H9 (cell line): ENCODE results near the gene CYP27A1. TPM values are rescaled to one million over a fixed set of nuclear protein-coding genes. Genes with fewer than 3 reads are reported as not detected.
"Not testable (repeated sequence)": the region's sequence is repeated elsewhere in the genome, so short reads cannot be mapped to it uniquely, and the experiment has no call there.

ENCODE experiments used
- DNase-seq: peaks from one replicate; pipeline ENCODE4 v3.0.0-alpha.2; 2017
- H2AFZ ChIP-seq: one replicate; pipeline ENCODE4 v1.6.1; 2013; ENCODE audit warnings: mild to moderate bottlenecking, low read length, control low read depth, moderate library complexity
- H2AK5ac ChIP-seq: 2 replicates; pipeline ENCODE4 v1.6.1; 2013; ENCODE audit warnings: low read length, control low read depth, mixed read lengths; ENCODE audit not compliant: insufficient read length
- H2BK120ac ChIP-seq: one replicate; pipeline ENCODE4 v1.6.1; 2013; ENCODE audit warnings: low read depth, mild to moderate bottlenecking, low read length, control low read depth, inconsistent platforms; ENCODE audit not compliant: poor library complexity, severe bottlenecking
- H2BK12ac ChIP-seq: 2 replicates; pipeline ENCODE4 v1.6.1; 2013; ENCODE audit warnings: low read length, control low read depth, mixed read lengths, low read depth; ENCODE audit not compliant: insufficient read length
- H2BK15ac ChIP-seq: 2 replicates; pipeline ENCODE4 v1.6.1; 2013; ENCODE audit warnings: low read depth, low read length, control low read depth
- H2BK20ac ChIP-seq: one replicate; pipeline ENCODE4 v1.6.1; 2013; ENCODE audit warnings: low read depth, mild to moderate bottlenecking, low read length, control low read depth, inconsistent platforms; ENCODE audit not compliant: poor library complexity, severe bottlenecking
- H2BK5ac ChIP-seq: 2 replicates; pipeline ENCODE4 v1.6.1; 2013; ENCODE audit warnings: low read length, control low read depth, mixed read lengths; ENCODE audit not compliant: insufficient read length
- H3K14ac ChIP-seq: 2 replicates; pipeline ENCODE4 v1.6.1; 2013; ENCODE audit warnings: low read length, control low read depth; ENCODE audit not compliant: insufficient read depth
- H3K18ac ChIP-seq: 2 replicates; pipeline ENCODE4 v1.6.1; 2013; ENCODE audit warnings: low read depth, mild to moderate bottlenecking, mixed read lengths, low read length, control low read depth; ENCODE audit not compliant: insufficient read length
- H3K23ac ChIP-seq: 2 replicates; pipeline ENCODE4 v1.6.1; 2013; ENCODE audit warnings: low read length, control low read depth, mixed read lengths, low read depth; ENCODE audit not compliant: insufficient read length
- H3K23me2 ChIP-seq: 2 replicates; pipeline ENCODE4 v1.6.1; 2013; ENCODE audit warnings: low read depth, mild to moderate bottlenecking, mixed read lengths, low read length, control low read depth; ENCODE audit not compliant: insufficient read length, poor library complexity, severe bottlenecking
- H3K27ac ChIP-seq: 2 replicates; pipeline ENCODE4 v1.5.1; 2013; ENCODE audit warnings: low read length, control low read depth, mixed read lengths, low read depth; ENCODE audit not compliant: insufficient read length
- H3K27me3 ChIP-seq: 2 replicates; pipeline ENCODE4 v1.6.1; 2013; ENCODE audit warnings: low read length, control low read depth, inconsistent platforms; ENCODE audit not compliant: insufficient read depth
- H3K4ac ChIP-seq: 2 replicates; pipeline ENCODE4 v1.6.1; 2013; ENCODE audit warnings: low read depth, mild to moderate bottlenecking, control low read depth, inconsistent platforms, low read length, moderate library complexity
- H3K4me1 ChIP-seq: 2 replicates; pipeline ENCODE4 v1.6.1; 2013; ENCODE audit warnings: low read length, control low read depth, inconsistent platforms; ENCODE audit not compliant: insufficient read depth
- H3K4me2 ChIP-seq: 2 replicates; pipeline ENCODE4 v1.6.1; 2013; ENCODE audit warnings: low read length, control low read depth, mixed read lengths; ENCODE audit not compliant: insufficient read length, insufficient read depth
- H3K56ac ChIP-seq: 2 replicates; pipeline ENCODE4 v1.6.1; 2013; ENCODE audit warnings: low read depth, mild to moderate bottlenecking, mixed read lengths, low read length, control low read depth; ENCODE audit not compliant: insufficient read length
- H3K79me1 ChIP-seq: 2 replicates; pipeline ENCODE4 v1.6.1; 2013; ENCODE audit warnings: low read depth, mild to moderate bottlenecking, moderate library complexity, low read length, control low read depth, inconsistent platforms; ENCODE audit not compliant: insufficient read depth, poor library complexity, severe bottlenecking
- H3K79me2 ChIP-seq: 2 replicates; pipeline ENCODE4 v1.6.1; 2013; ENCODE audit warnings: low read length, control low read depth, inconsistent platforms; ENCODE audit not compliant: insufficient read depth
- H3K9ac ChIP-seq: 2 replicates; pipeline ENCODE4 v1.6.1; 2013; ENCODE audit warnings: low read length, control low read depth, mixed read lengths; ENCODE audit not compliant: insufficient read length; ENCODE audit errors: extremely low read depth
- H3K9me3 ChIP-seq: one replicate; pipeline ENCODE4 v1.6.1; 2013; ENCODE audit warnings: low read depth, low read length, inconsistent platforms; ENCODE audit not compliant: control insufficient read depth
- H3T11ph ChIP-seq: one replicate; pipeline ENCODE4 v1.6.1; 2013; ENCODE audit warnings: mild to moderate bottlenecking, low read length, control low read depth, inconsistent platforms
- H4K20me1 ChIP-seq: one replicate; pipeline ENCODE4 v1.6.1; 2013; ENCODE audit not compliant: control insufficient read depth, insufficient read length, insufficient read depth
- H4K5ac ChIP-seq: 2 replicates; pipeline ENCODE4 v1.6.1; 2013; ENCODE audit warnings: low read depth, mild to moderate bottlenecking, mixed read lengths, low read length, control low read depth; ENCODE audit not compliant: insufficient read length
- H4K8ac ChIP-seq: replicated peaks from 2 replicates; pipeline ENCODE4 v1.6.1; 2013; ENCODE audit warnings: low read length, control low read depth, mixed read lengths, low read depth; ENCODE audit not compliant: insufficient read length
- H4K91ac ChIP-seq: 2 replicates; pipeline ENCODE4 v1.6.1; 2013; ENCODE audit warnings: low read depth, mild to moderate bottlenecking, moderate library complexity, mixed read lengths, low read length, control low read depth; ENCODE audit not compliant: insufficient read length
- H3K27ac Mint-ChIP-seq, 3 experiments: 2 replicates in 2 of 3; 3 replicates in 1 of 3; pipeline ENCODE4 v1.8.0; 2020 to 2021; ENCODE audit warnings: mixed read lengths in 3 of 3, mild to moderate bottlenecking in 1 of 3, moderate library complexity in 1 of 3
- H3K27me3 Mint-ChIP-seq: 2 replicates; pipeline ENCODE4 v1.8.0; 2021; ENCODE audit warnings: low read depth, mild to moderate bottlenecking, moderate library complexity, mixed read lengths
- H3K36me3 Mint-ChIP-seq, 3 experiments: 2 replicates in 2 of 3; 3 replicates in 1 of 3; pipeline ENCODE4 v1.8.0; 2020 to 2021; ENCODE audit warnings: low read depth in 3 of 3, mixed read lengths in 3 of 3; ENCODE audit not compliant: insufficient read depth in 1 of 3
- H3K4me1 Mint-ChIP-seq, 2 experiments: 2 replicates each; pipeline ENCODE4 v1.8.0; 2020; ENCODE audit warnings: mixed read lengths in 2 of 2
- H3K4me3 Mint-ChIP-seq, 2 experiments: 2 replicates in 1 of 2; 3 replicates in 1 of 2; pipeline ENCODE4 v1.8.0; 2020 to 2021; ENCODE audit warnings: mild to moderate bottlenecking in 2 of 2, mixed read lengths in 2 of 2, moderate library complexity in 1 of 2
- H3K9me3 Mint-ChIP-seq, 2 experiments: 2 replicates in 1 of 2; 3 replicates in 1 of 2; pipeline ENCODE4 v1.8.0; 2020; ENCODE audit warnings: mild to moderate bottlenecking in 2 of 2, mixed read lengths in 2 of 2, moderate library complexity in 1 of 2
- WGBS: extraction: QIAGEN DNeasy Blood & Tissue Kit; methylation state at CpG from one replicate; pipeline ENCODE4 v1.1.7; 2013; ENCODE audit warnings: missing lambda C conversion rate, low lambda C conversion rate, mixed read lengths; ENCODE audit not compliant: insufficient read length; ENCODE audit errors: extremely low coverage; 5-methylcytosine and 5-hydroxymethylcytosine counted together
- total RNA-seq: library from RNA; stranded (reverse); gene quantifications from 2 replicates; pipeline ENCODE4 v1.2.1, GENCODE V29; 2021
- TF ChIP-seq, protein P1 (sequence below): fragments of 200-600 bp; sonication (generic); conservative IDR thresholded peaks from 3 replicates; pipeline ENCODE4 v1.8.0; 2021; ENCODE audit warnings: antibody characterized with exemption, mild to moderate bottlenecking

The CYP27A1 gene
- total RNA-seq, 1 experiment from 2014 or later: 3.1 TPM

DNA sequence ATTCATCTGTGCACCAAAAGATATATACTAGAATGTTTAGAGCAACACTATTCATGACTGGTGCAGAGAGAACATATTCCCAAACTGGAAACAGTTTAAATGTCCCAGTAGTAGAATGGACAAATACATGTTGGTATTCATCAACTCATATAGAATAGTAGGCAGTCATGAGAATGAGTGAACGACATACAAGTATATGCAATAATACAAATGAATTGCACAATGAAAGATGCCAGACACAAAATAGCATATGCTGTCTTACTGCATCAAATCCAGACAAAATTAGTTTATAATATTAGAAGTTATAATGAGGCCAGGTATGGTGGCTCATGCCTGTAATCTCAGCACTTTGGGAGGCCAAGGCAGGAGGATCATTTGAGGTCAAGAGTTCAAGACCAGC lies 57.9 kb downstream of the CYP27A1 start:
- no peak overlapping the region for H2AK5ac ChIP-seq
- no peaks in the 10 kb centered on the region for H3K4me1 ChIP-seq
- no peak overlapping the region for H4K8ac ChIP-seq
- H3K9ac ChIP-seq: no peak overlapping the region
- H3K27me3 ChIP-seq: no peaks in the 10 kb centered on the region
- H3K27me3 Mint-ChIP-seq: peaks cover 15% of the 10 kb centered on the region
- no peak overlapping the region for H2BK20ac ChIP-seq
- H4K5ac ChIP-seq: no peak overlapping the region
- no peak overlapping the region for H3K56ac ChIP-seq
- TF ChIP-seq, protein P1, sequence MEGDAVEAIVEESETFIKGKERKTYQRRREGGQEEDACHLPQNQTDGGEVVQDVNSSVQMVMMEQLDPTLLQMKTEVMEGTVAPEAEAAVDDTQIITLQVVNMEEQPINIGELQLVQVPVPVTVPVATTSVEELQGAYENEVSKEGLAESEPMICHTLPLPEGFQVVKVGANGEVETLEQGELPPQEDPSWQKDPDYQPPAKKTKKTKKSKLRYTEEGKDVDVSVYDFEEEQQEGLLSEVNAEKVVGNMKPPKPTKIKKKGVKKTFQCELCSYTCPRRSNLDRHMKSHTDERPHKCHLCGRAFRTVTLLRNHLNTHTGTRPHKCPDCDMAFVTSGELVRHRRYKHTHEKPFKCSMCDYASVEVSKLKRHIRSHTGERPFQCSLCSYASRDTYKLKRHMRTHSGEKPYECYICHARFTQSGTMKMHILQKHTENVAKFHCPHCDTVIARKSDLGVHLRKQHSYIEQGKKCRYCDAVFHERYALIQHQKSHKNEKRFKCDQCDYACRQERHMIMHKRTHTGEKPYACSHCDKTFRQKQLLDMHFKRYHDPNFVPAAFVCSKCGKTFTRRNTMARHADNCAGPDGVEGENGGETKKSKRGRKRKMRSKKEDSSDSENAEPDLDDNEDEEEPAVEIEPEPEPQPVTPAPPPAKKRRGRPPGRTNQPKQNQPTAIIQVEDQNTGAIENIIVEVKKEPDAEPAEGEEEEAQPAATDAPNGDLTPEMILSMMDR: no peak
- no peaks in the 10 kb centered on the region for H3K79me1 ChIP-seq
- no peaks in the 10 kb centered on the region for H4K20me1 ChIP-seq
- H3K4me1 Mint-ChIP-seq: 0 out of 4 replicates have a peak, but pooled peaks cover 0 to 3% of the 10 kb centered on the region in 2 experiments
- H3K4me3 Mint-ChIP-seq: no peak overlapping the region
- no peak overlapping the region for H3K4me2 ChIP-seq
- no peak overlapping the region for H3K4ac ChIP-seq
- H3K27ac Mint-ChIP-seq: no peak overlapping the region
- no peaks in the 10 kb centered on the region for H3K23me2 ChIP-seq
- H3K9me3 ChIP-seq: no peaks in the 10 kb centered on the region
- H3K27ac ChIP-seq: no peak overlapping the region
- no peaks in the 10 kb centered on the region for H3K79me2 ChIP-seq
- H4K91ac ChIP-seq: no peak overlapping the region
- H2BK12ac ChIP-seq: no peak overlapping the region
- H2BK15ac ChIP-seq: no peak overlapping the region
- H3K9me3 Mint-ChIP-seq: peaks cover 10% of the 10 kb centered on the region in 2 experiments
- no CpG with 5 or more reads among the region's 1 CpG for WGBS
- no peak overlapping the region for H3K14ac ChIP-seq
- no peak overlapping the region for H3K23ac ChIP-seq
- no peak overlapping the region for H2AFZ ChIP-seq
- H2BK120ac ChIP-seq: no peak overlapping the region
- H3K18ac ChIP-seq: no peak overlapping the region
- H3T11ph ChIP-seq: no peak overlapping the region
- no peak overlapping the region for H2BK5ac ChIP-seq
- H3K36me3 Mint-ChIP-seq: no peaks in the 10 kb centered on the region
- no peak for DNase-seq

DNA sequence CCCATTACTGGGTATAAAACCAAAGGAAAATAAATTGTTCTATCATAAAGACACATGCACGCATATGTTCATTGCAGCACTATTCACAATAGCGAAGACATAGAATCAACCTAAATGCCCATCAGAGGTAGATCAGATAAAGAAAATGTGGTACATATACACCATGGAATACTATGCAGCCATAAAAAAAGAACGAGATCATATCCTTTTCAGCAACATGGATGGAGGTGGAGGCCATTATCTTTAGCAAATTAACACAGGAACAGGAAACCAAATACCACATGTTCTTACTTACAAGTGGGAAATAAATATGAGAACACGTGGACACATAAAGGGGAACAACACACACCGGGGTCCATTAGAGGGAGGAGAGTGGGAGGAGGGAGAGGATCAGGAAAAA lies 62.4 kb downstream of the CYP27A1 start:
- H2BK20ac ChIP-seq, H4K5ac ChIP-seq, H2AFZ ChIP-seq, H2BK120ac ChIP-seq, H3T11ph ChIP-seq, H3K14ac ChIP-seq, H3K9me3 ChIP-seq, H2BK12ac ChIP-seq, H3K27ac Mint-ChIP-seq, H3K4me1 Mint-ChIP-seq, H3K23me2 ChIP-seq, H3K36me3 Mint-ChIP-seq, H3K4me1 ChIP-seq, H4K20me1 ChIP-seq, H3K18ac ChIP-seq, H2BK15ac ChIP-seq, H3K9ac ChIP-seq, H4K8ac ChIP-seq, H3K56ac ChIP-seq, DNase-seq, H3K4me2 ChIP-seq, H2AK5ac ChIP-seq, H3K23ac ChIP-seq, H2BK5ac ChIP-seq, H3K27me3 ChIP-seq, H3K27ac ChIP-seq, H3K4ac ChIP-seq, H3K4me3 Mint-ChIP-seq, H4K91ac ChIP-seq, H3K79me2 ChIP-seq, H3K79me1 ChIP-seq: not testable (repeated sequence)
- peaks cover 20% of the 10 kb centered on the region for H3K27me3 Mint-ChIP-seq
- no CpG with 5 or more reads among the region's 5 CpGs for WGBS
- peaks cover 24 to 28% of the 10 kb centered on the region in 2 experiments for H3K9me3 Mint-ChIP-seq
